Measurements from ENCODE around the gene KMT2B.

KMT2B gene

DNA sequence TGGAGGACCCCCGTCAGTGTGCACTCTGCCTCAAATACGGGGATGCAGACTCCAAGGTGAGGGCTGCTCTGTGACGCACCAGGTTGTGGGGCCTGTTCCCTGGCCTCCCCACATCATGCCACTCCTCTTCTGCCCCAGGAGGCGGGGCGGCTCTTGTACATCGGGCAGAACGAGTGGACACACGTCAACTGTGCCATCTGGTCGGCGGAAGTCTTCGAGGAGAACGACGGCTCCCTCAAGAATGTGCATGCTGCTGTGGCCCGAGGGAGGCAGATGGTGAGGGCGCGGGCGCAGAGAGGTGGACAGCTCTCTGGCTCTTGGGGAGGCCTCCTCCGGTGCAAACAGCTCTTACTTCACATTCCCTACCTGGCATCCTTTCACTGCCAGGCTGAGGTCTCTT, 11.2 kb downstream of the KMT2B start:
- DNase-seq, result no peak

DNA sequence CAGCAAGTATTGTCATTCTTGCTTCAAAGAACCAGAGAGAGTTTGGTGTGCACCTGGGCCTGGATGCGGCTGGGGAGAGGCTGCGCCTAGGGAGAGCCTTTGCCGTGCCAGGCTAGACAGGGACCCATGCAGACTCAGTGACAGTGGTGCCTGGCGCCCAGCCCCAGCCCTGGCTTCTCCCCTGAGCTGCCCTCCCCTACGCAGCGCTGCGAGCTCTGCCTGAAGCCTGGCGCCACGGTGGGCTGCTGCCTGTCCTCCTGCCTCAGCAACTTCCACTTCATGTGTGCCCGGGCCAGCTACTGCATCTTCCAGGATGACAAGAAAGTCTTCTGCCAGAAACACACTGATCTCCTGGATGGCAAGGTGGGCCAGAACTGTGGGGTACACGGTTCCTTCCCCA, 12.0 kb downstream of the KMT2B start:
- DNase-seq, result no peak

DNA sequence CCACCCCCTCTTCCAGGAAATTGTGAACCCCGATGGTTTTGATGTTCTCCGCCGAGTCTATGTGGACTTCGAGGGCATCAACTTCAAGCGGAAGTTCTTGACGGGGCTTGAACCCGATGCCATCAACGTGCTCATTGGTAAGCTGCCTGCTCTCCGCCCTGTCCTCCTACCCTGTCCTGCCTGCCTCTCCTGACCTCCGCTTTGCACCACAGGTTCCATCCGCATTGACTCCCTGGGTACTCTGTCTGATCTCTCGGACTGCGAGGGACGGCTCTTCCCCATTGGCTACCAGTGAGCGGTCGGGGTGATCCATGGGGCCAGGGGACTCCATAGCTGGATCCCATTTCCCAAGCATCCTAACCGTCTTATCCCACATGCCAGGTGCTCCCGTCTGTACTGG, 12.5 kb downstream of the KMT2B start:
- no peak for DNase-seq

DNA sequence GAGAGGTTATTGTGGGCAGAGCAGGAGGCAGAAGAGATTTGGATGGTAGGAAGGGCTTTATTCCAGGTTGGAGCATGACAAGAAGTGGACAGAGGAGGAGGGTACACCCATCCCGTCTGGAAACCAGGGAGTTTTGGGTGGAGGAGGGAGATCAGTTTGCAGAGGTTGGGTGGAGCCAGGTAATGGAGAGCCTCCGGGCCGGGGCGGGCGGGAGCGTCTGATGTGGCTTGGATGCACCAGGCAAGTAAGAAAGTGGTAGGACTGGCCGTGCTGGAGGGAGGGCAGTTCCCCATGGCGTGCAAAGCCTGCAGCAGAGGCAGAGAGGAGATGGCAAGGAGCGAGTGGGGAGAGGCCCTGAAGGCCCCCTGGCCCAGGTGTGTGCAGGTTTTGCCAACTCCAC, 13.6 kb downstream of the KMT2B start:
- no peak for DNase-seq

DNA sequence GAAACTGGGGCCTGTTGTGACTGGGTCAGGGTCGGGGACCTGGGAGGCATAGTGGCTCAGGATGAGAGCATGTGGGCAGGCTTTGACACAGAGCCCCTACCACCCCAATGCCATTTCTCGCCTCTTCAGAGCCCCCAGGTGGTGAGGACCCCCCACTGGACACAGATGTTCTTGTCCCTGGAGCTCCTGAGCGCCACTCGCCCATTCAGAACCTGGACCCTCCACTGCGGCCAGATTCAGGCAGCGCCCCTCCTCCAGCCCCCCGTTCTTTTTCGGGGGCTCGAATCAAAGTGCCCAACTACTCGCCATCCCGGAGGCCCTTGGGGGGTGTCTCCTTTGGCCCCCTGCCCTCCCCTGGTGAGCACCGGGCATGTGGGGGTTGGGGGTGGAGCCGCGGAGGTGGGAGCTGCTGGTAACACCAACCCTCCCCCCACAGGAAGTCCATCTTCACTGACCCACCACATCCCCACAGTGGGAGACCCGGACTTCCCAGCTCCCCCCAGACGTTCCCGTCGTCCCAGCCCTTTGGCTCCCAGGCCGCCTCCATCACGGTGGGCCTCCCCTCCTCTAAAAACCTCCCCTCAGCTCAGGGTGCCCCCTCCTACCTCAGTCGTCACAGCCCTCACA, 14.1 kb downstream of the KMT2B start:
- DNase-seq, result no peak

DNA sequence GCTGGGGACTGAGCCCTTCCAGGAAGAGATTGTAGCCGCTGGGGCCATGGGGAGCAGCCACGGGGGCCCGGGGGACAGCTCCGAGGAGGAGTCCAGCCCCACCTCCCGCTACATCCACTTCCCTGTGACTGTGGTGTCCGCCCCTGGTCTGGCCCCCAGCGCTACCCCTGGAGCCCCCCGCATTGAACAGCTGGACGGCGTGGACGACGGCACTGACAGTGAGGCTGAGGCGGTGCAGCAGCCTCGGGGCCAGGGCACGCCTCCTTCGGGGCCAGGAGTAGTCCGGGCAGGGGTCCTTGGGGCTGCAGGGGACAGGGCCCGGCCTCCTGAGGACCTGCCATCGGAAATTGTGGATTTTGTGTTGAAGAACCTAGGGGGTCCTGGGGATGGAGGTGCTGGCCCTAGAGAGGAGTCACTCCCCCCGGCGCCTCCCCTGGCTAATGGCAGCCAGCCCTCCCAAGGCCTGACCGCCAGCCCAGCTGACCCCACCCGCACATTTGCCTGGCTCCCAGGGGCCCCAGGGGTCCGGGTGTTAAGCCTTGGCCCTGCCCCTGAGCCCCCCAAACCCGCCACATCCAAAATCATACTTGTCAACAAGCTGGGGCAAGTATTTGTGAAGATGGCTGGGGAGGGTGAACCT, 14.9 kb downstream of the KMT2B start:
- DNase-seq, result no peak

DNA sequence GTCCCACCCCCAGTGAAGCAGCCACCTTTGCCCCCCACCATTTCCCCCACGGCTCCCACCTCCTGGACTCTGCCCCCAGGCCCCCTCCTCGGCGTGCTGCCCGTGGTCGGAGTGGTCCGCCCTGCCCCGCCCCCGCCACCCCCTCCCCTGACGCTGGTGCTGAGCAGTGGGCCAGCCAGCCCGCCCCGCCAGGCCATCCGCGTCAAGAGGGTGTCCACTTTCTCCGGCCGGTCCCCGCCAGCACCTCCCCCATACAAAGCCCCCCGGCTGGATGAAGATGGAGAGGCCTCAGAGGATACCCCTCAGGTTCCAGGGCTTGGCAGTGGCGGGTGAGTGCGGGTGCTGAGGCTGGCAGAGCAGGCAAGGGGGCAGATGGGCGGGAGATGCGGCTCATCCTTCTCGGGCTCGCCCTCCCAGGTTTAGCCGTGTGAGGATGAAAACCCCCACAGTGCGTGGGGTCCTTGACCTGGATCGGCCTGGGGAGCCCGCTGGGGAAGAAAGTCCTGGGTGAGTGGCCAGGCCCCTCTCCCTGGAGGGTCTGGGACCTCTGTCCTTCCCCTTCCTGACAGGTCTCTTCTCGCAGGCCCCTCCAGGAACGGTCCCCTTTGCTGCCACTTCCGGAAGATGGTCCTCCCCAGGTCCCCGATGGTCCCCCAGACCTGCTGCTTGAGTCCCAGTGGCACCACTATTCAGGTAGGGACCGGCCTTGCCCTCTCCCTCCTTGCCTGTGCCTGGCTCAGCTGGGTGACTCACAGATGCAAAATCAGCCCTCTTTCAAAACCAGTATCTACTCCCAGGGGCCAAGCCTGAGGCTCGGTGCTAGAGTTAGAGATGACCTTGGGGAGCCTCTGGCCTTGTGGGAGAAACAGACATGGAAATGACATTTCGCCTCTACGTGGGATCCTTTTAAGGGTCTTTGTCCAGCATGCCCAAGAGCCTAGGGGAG, 15.7 kb downstream of the KMT2B start:
- no peak for DNase-seq

DNA sequence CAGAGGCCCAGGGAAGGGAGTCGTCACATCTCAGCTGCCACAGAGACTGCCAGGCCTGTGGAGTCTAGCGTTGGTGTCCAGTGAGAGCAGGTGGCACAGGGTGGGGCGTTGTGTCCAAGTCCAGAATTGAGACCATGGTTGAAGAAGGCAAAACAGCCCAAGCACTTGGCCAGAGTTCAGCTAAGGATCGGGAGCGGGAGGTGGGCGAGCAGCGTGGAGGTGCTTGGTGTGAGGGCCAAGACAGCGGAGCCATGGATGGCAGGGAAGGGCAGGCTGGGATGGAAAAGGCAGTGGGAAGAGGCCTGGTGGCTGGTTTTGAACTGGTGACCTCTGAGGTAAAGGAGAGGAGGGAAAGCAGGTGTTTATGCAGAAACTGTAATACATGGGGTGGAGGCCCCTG, 16.5 kb downstream of the KMT2B start:
- DNase-seq, result no peak

DNA sequence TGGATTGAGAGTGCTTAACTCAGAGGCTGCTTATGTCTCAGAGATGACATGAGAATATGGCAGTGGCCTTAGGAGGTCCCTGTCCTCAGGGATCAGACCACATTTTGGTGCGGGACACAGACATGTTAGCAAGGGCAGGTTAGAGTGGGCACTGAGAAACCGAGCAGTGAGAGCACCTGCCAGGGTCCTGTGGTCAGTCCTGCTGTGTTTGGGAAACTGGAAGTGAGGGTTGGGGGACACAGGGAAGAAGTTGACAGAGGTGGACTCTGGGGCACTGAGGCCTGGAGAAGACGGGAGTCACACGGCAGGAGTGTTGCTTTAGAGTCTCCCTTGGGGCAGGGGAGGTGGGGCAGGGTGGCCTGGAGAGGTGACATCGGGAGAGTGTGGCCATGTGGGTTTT, 17.1 kb downstream of the KMT2B start:
- DNase-seq, result no peak

DNA sequence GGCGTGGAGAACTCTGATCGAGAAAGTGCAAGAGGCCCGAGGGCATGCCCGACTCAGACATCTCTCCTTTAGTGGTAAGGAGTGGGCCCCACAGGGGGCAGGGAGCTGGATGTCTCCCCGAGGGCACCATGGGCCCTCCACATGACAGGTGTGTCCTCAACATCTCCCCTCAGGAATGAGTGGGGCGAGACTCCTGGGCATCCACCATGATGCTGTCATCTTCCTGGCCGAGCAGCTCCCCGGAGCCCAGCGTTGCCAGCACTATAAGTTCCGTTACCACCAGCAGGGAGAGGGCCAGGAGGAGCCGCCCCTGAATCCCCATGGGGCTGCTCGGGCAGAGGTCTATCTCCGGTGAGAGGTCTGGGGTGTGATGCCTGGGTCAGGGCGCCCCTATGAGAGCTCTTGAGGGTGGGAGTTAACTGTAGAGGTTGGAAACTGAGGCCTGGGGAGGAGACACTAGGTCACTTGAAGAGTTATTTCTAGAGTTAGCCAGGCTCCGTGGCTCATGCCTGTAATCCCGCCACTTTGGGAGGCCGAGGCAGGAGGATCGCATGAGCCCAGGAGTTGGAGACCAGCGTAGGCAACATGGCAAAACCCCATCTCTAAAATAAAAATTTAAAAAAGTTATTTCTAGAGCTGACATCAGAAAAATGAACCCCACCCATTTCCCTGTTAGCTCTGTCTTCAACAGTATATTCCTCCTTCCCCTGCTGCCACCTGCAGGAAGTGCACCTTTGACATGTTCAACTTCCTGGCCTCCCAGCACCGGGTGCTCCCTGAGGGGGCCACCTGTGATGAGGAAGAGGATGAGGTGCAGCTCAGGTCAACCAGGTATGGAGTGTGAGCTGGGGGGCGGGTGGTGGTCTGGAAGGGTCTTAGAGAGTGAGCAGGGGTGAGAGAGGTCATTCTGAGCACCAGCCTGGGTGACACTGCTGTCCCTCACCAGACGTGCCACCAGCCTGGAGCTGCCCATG, 19.4 kb downstream of the KMT2B start:
- peak; percentile 28 for DNase-seq

DNA sequence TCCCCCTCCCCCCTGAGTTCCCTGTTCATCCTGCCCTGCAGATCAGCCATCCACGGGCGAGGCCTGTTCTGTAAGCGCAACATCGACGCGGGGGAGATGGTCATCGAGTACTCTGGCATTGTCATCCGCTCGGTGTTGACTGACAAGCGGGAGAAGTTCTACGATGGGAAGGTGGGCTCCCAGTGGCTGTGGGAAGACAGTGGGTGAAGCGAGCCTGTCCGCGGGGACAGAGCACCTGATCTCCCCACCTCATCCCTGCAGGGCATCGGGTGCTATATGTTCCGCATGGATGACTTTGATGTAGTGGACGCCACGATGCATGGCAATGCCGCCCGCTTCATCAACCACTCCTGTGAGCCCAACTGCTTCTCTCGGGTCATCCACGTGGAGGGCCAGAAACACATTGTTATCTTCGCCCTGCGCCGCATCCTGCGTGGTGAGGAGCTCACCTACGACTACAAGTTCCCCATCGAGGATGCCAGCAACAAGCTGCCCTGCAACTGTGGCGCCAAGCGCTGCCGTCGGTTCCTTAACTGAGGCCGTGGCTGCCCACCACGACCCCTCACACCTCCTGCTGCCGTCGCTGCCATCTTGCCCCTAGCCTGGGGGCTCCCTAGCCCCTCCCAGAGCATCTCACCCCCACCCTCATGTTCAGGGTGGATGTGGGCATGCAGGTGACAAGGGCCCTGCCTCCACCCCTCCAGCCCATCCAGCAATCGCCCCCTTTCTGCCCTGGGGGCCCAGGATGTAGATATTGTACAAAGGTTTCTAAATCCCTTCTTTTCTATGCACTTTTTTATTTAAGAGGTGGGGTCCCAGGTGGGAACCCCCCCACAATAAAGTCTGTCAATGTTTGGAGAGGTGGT, 20.5 kb downstream of the KMT2B start:
- DNase-seq, result no peak

DNA sequence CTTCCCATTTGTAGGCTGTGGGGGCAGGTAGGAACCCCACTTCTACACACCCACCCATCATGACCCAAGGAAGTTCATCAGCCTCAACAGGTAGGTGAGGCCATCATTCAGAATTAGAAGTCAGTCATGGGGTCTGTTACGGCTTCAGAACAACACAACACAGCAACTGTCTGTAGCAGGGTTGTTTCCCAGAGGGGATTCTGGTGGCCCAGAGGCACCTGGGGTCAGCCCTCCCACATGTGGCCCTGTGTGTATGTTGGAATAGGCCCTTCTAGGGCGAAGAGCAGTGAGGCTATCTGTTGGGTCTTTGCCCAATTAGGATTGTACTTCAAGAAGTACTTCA, 21.1 kb downstream of the KMT2B start:
- peak; percentile 33 for DNase-seq

DNA sequence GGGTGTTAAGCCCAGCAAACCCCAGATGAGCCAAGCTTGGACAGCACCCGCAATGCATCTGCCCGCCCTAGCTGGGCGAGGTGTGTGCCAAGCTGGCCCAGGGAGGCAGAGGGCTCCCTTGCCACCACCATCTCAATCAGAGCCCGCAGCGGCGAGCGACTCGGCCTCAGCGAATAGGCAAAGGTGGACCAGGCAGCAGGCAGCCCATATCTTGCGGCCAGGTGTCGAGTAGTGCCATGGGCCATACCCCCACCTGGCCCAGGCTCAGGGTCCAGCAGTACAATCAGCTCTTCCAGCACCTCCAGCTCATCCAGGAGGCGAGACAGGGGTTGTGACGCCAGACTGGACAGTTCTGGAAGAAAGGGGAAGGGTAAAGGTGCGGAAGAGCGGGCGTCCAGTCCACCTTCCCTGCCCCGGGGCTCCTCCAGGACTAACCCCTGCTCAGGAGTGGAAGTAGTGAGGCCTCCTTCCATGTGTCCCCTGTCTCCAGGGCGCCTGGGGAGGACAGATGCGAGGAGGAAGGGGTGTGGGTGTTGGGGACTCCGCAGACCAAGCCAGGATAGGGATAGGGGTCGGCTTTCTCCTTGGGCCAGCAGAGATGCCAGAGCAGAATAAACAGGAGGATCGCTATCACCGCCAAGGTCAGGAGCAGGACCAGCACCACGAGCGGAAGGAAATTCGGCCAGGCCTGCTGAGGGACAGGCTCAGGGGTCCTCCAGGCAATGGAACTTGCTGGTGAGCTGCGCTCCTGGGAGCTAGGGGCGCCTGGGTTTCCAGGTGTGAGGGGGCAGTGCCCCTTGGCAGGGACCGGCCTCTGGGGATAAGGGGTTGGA, 21.7 kb downstream of the KMT2B start:
- no peak for DNase-seq

DNA sequence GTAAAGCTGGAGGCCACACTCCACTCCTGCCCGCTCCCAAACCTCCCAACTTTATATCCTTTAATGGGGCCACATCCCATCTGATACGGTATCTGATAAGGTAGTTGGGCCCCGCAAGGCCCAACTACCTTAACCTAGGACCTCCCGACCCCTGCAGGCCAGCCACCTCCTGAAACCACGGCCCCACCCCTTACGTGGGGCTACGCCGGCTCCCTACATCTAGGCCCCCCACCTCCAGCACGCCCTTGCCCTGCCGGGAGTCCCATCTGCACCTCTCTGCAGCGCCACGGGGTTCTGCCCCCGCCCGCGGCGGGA, 22.3 kb downstream of the KMT2B start:
- no peak for DNase-seq

DNA sequence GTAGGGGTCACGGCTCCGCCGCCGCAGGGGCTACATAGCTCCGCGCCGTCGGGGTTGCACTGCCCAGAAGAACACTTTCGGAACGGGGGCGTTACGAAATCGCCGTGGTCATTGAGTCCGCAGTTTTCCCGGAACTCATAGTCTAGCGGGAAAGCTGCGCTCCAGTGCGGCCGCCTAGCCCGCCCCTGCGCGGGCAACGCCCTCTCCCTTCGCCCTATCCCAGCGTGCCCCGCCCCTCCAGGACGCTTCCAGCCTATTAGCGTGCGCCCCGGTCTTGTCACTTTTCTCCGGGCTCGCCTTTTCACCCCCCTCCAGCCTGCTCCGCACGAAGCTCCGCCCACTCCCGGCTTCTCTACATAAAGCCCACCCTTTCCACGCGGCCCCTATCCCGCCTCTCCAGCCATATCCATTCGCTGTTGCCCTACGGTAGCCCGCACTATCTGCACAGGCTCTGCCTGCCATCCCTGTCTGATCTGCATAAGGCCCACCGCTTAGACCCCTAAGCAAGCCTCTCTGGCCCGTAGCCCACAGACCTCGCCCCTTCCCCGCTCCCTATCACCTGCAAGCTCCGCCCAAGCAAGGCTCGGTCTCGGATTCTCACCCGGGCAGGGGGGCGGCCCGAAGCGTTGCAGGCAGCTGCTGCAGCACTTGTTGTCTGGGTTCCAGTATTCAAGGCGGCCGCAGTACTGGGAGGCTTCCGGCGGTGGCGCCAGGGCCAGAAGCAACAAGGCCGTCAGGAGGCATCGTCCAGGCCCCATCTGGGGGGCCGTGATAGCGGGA, 22.8 kb downstream of the KMT2B start:
- DNase-seq, result peak; percentile 100

DNA sequence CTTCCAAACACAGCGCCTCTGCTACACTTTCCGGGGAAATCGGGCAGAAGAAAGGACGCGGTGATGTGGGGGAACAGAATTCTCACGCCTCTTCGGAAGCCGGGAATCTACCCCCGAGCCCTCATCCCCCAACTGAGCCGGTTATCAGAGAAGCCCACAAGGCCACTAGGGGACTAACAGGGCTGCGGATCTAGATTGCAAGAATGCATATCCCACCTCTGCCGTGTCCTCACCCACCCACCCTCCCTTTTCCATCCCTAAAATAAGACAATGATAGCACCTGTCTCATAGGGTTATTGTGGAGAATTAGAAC, 23.4 kb downstream of the KMT2B start:
- DNase-seq, result no peak

DNA sequence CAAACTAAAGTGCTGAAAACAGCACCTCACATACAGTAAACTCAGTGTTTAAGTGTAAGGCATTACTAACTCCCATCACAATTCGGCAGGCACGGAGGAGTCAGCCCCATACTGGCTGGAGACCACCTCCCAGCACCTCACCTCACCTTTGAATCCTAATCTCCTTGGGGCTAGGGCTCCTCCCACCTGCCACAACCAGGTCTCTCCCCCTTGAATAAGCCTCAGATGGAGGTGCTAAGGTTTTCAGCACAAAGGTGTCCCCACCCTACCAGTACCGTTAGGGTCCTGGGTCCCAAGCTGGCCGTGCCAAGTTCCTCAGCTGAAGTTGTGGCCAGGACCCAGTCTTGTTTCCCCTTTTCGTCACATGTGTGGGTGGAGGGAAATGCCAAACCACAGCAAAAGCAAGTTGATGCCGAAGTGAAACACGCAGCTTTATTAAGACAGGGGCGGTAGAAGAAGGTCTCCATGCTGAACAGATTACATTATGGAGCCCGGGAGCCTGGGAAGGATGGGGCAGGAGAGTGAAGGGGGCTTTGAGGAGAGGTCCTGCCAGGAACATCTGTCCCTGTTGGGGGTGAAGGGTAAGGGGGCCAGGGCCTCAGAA, 24.4 kb downstream of the KMT2B start, which contains the start of gene IGFLR1:
IGFLR1 (minus strand) TSS at position 332 of the 604 bp plus-strand sequence. CDS start 1,272 bp downstream, outside the sequence.
- DNase-seq, result peak; percentile 85

DNA sequence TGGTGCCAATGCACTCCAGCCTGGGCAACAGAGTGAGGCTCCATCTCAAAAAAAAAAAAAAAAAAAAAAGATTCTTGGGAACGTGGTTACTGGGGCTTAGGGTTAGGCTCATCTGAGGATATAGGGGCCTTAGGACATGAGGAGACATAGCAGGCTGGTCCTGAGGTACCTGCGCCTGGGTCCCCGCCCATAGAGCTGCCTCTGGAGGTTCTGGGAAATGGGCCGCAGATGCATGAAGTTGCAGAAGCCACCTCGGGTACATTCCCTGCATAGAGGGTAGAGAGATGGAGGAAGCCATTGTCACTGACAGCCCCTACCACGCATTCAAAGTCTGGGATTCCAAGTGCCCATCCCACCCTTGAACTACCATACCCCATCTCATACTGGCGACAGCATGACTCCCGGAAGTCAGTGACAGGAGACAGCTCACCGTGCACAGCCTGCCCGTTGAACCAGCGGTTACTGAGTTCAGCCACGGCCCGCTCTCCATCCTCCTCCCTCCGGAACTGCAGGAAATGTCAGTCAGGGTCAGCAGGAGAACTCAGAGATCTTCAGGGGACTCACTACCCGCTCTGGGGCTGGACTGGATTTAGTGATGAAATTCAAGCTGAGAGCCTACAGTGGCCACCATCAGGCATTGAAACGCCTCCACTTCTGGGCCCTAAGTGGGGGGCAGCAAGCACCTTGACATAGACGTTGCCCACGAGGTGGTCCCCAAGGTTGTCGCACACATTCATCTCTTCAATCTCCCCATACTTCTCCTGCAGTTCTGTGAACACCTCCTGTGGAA, 26.0 kb downstream of the KMT2B start:
- no peak for DNase-seq
